GM20431 (cell line): ENCODE results near the gene LRRN2.
"Not testable (repeated sequence)": the region's sequence is repeated elsewhere in the genome, so short reads cannot be mapped to it uniquely, and the experiment has no call there.

Experiments used
- in situ Hi-C: fragments of 300-500 bp; cut with MseI, MboI; formaldehyde crosslinking; loops from one replicate; pipeline ENCODE4 v1.15.0; 2020; ENCODE audit warnings: low sequenced_read_pairs; ENCODE audit not compliant: unreplicated experiment

Gene LRRN2

DNA sequence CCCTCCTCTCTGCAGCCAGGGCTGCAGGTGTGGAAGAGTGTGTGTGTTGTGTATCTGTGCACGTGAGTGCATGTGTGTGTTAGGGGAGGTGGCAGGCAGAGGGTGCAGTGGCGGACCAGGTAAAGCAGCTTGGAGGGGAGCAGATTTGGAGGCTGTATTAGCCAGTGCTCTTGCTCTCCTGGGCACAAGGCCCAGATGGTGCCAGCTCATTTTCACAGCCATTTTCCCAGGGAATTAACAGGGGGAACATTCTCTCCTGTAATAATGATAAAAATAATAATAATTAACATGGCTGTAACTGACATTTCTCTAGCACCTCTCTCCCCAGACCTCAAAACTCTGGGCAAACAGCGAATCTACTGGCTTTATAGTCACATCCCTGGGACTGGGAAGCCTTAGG, 43.6 kb downstream of the LRRN2 start:
- in situ Hi-C loops, result no loop called here

DNA sequence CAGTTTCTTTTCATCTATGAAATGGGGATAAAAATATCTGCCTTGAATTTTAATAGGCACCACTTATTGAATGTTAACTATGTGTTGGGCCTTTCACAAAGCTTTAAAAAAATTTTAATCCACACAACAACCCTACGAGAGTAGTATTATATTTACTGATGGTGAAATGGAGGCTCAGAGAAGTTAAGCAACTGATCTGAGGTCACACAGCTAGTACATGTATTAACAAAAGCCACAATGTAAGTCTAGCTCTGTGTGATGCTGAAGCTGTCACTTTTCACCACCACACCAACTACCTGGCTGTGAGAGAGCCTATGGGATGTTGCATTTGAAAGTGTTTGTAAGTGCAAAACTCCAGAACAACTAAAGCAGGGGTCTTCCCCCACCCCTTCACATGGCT, 44.1 kb downstream of the LRRN2 start:
- in situ Hi-C loops, result no loop called here

DNA sequence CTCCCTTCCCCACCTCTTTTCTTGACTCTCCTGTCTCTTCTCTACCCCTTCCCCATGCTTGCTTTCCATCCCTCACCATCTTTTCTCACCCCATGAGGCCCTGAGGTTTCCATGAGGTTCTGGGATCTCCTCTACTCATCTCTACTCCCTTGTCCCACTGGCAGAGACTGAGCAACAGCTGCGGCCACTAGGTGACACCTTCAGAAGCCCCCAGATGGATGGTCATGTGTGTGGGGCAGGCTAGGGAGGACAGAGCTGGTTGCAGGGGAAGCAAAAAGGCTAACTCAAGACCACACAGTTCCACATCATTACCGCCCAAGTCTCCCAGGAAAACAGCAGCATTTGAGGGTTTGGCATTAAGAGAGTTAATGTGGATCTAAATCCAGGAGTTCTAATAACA, 45.0 kb downstream of the LRRN2 start:
- in situ Hi-C loops, result no loop called here

DNA sequence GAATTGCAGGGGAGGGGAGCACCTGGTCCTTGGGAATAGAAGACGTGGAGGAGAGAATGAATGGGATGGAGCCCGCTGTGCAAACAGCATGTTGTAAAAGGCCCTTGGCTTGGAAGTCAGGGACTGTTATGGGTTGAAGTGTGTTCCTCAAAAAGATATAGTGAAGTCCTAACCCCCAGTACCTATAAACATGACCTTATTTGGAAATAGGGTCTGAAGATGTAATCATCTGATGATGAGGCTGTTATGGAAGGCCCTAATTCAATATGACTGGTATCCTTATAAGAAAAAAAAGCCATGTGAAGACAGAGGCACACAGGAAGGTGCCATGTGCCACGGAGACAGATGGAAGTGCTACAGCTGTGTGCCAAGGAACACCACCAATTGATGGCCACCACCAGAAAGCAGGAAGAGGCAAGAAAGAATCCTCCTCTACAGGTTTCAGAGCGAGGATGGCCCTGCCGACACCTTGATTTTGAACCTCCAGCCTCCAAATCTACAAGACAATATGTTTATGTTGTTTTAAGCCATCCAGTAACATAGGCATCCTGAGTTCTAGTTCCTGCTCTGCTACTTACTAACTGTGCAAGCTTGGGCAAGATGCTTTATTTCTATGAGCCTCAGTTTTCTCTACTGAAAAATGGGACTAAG, 51.2 kb downstream of the LRRN2 start:
- in situ Hi-C loops, result no loop called here

GRCh38 chr1:204633665-204634064, 51.9 kb downstream of the LRRN2 start:
- in situ Hi-C loops, result no loop called here

GRCh38 chr1:204630132-204630905, 55.2 kb downstream of the LRRN2 start:
- in situ Hi-C loops, result no loop called here

DNA sequence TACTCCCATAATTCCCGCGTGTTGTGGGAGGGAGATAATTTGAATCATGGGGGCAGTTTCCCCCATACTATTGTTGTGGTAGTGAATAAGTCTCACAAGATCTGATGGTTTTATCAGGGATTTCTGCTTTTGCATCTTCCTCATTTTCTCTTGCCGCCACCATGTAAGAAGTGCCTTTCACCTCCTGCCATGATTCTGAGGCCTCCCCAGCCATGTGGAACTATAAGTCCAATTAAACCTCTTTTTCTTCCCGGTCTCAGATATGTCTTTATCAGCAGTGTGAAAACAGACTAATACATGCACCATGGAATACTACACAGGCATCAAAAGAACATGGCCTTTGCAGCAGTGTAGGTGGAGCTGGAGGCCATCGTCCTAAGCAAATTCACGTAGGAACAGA, 56.1 kb downstream of the LRRN2 start:
- in situ Hi-C loops, result not testable (repeated sequence)

DNA sequence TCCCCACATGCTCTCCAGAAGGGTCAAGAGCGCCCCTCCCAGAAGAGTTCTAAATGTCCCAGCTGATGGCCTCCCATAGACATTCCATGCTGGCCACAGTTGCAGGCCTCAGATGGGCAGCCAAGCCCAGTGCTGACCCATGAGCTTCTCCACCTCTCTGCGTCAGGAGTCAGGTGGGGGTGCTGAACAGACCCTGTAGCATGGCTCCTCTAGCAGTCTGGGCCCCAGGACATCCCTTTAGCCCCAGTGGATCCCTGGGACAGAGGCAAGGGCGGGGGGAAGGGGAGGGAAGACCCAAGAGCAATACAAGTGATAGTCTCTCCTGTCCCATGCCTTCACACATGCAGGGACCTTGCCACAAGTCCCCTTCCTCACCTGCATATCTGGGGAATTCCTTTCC, 56.7 kb downstream of the LRRN2 start:
- in situ Hi-C loops, result no loop called here

- in situ Hi-C loops, result no loop called here
Measured at GRCh38 chr1:204627436-204627835, 58.1 kb downstream of the LRRN2 start.

DNA sequence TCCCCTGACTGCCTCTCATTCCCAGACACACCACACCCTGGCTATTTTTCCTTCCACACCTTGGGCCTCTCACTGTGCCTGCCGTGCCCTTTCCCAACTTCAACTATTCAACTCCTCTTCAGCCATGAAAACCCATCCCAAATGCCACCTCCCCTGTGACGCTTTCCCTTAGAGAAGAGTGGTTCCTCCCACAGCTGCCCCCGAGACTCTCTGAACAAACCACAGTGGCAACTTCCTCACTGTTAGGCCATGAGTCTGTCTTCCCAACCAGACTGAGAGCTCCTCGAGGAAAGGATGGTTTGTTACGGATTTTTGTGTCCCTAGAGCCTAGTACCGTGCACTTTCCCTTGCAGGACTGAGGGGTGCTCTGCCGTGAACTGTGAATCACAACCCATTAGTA, 59.2 kb downstream of the LRRN2 start:
- in situ Hi-C loops, result no loop called here

GRCh38 chr1:204624631-204625216, 60.8 kb downstream of the LRRN2 start:
- in situ Hi-C loops, result no loop called here

- in situ Hi-C loops, result no loop called here
Measured at GRCh38 chr1:204623894-204624361, 61.6 kb downstream of the LRRN2 start.

DNA sequence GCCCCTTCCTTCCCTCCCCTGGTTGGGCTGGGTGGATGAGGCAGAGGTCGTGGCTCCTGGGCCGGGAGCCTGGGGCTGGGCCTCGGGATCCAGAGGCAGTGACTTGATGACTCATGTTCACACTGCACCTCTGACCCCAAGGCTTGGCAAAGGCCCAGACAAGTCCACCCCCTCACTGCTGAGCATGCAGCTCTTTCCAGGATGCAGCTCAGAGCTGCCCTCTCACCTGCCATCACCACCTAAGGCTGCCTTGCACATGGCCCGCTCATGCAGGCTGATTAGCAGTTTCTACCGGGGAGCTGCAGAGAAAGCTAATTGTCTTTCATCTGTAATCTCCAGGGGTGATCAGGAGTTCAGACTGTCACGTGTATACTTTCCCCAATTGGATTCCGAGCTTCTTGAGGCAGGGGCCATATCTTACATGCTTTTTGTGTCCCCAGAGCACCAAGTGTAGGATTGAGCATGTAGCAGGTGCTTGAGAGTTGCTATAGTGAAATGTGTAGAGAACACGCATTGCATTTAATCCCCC, 62.1 kb downstream of the LRRN2 start:
- in situ Hi-C loops, result no loop called here

GRCh38 chr1:204621996-204622395, 63.5 kb downstream of the LRRN2 start:
- in situ Hi-C loops, result no loop called here

DNA sequence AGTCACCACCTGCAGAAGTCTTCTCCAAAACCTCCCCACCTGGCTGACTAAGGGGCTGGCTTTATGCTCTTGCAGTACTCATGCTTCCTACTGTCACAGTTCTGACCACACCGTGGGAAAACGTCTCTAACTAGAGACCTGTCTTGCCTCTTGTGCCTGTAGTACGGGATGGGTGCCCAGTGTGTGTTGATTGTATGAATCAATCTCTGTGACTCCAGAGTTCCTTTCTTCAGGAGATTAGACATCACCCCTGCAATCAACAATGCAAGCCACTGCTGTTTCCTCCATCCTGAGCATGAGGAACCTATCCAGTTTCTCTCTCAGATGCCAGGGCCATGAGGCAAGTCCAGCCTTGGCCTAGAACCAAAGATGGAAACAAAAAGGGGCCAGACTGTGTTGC, 64.1 kb downstream of the LRRN2 start:
- in situ Hi-C loops, result no loop called here

GRCh38 chr1:204619721-204620120, 65.8 kb downstream of the LRRN2 start:
- in situ Hi-C loops, result no loop called here

DNA sequence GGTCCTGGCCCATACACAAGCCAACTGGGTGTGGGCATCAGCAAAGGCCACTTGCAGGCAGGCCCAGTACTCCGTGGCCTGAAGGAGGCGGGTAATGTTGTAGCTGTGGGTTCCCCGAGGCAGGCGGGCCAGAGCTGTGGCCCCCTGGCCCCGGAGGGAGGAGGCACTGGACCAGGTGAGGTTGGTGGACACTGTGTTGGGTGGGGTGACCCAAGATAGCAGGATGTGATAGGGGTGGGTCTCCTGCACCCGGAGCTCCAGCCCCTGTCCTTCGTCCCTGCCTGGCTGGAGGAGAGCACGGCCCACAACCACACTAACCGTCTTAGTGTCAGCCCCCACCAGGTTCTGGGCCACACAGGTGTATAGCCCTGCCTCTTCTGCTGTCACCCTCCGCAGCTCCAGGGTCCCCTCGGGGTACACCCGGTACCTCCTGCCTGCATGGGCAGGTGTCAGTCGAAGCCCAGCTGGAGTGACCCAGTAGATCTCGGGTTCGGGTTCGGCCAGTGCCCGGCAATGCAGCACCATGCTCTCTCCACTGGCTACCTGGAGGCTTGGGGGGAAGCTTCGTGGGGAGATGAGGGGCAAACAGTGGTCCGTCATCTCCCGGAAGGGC, 67.3 kb downstream of the LRRN2 start:
- in situ Hi-C loops, result no loop called here

- in situ Hi-C loops, result no loop called here
Measured at GRCh38 chr1:204617256-204618147, 68.0 kb downstream of the LRRN2 start.

DNA sequence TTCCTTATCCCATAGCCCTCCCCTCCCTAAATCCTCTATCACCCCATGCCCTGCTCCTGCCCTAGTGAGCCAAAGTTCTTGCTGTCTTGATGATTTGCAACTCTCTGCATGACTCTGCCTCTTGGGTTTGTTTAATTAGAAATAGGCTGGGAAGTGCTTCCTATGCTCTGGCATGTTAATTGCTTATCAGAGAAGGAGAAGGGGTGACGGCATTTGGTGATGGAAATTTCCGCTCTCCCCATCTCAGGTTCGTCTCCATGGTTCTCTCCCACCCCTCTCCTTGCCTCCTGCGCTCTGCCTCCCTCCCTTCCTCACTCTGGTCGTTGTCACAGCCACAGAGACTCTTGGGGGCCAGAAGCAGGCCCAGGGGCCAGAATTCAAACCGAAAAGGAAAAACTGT, 68.9 kb downstream of the LRRN2 start:
- in situ Hi-C loops, result no loop called here

DNA sequence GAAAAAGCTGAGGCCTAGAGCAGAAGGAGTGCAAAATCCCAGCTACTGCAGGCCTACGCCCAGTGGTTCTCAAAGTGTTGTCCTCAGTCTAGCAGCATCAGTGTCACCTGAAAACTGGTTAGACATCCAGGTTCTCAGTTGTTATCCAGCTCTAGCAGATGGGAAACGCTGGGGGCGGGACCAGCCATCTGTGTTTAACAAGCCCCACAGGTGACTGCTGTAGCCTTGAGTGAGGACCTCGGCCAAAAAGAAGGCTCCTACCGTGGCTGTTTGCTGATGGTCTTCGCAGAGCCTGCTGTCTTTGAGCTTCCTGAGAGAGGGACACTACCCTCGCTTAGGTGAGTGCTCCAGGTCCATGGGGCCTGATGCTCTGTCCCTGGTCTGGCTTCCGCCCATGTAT, 69.7 kb downstream of the LRRN2 start:
- in situ Hi-C loops, result no loop called here
